DMS114 treated with DMSO at 0.1 percent for 48 hours (cell line): ENCODE results near the gene ASIC2.

Experiments
- DNase-seq: peaks from one replicate; lab custom pipeline; 2025; ENCODE audit not compliant: unreplicated experiment; lab: John Stamatoyannopoulos, UW

The ASIC2 gene

DNA sequence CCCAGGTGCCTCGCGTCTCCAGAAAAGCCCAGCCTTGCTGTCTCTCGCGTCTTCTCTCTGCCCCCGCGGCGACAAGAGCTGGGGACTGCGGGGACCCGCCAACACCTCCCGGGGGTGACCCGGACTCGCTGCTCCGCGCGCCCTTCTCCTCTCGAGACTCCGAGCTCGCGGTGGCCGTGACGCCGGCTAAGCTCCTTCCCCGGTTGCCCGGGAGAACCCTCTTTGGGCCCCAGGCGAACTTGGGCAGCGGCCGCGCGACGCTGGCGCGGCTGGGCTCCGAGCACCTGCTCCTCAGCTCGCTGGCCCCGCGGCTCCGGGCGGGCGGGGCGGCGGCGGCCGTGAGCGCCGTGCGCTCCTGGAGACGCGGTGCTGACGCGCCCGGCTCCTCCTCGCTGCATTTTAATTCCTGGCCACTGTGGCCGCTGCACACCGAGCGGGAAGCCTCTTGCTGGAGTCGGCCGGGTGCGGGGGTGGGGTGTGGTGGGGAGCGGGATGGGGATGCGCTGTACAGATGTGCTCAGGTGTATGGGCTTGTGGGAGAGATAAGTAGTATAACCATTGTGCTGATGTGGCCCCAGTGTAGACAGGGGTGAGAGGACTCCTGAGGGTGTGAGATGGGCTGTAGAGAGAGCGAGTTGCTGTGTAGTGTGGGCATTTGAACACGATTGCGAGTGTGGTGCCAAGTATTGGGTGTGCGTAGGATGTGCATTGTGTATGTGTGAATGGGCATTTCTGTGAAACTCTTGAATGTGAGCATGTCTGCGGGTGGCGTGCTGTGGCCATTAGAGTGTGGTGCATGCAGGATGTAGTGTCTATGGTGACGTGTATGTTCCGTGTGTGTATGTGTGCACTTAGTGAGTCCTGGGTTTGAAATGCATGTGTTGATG is at the start of gene ASIC2:
Gene ASIC2 (minus strand): TSS at position 315 of the 887 bp plus-strand sequence.
- DNase-seq: peak; percentile 44

DNA sequence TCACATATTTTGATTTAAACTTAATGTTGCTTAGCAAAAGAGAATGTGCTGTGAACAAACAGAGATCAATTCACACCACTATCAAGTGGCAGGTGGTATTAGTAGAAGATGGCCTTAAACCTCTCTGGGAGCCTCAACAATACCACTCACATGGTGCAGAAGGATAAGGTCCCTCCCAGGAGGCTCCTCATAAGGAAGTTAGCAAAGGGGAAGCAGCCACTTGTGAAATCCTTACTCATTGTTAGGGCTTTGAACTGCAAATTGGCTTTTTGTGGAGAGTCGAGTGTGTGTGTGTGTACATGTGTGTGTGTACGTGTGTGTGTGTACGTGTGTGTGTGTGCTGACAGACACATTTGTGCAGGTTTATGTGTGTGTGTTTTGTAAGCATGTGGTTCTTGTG is 48.9 kb upstream of the ASIC2 start:
- no peak for DNase-seq

GRCh38 chr17:33338242-33338641 is 45.1 kb upstream of the ASIC2 start:
- DNase-seq: no peak

GRCh38 chr17:33335491-33336173 is 42.5 kb upstream of the ASIC2 start:
- no peak for DNase-seq

DNA sequence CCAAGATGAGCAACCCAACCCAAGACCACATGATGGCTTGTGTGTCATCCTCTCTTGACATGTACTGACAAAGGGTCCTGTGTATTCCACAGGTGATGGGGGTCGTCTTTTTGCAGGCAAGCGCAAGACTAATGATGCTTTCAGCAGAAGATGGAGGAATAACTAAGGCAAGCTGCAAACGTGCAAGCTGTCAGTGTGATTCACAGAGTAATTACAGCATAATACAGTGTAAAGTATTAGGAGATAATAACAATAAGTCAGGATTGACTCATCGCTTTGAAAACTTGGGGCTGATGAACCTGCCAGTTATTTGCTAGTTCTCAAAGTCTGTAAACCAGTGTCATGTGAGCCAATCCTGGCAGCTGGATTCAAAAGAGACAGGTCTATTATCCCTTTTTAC is 41.6 kb upstream of the ASIC2 start:
- DNase-seq: no peak

DNA sequence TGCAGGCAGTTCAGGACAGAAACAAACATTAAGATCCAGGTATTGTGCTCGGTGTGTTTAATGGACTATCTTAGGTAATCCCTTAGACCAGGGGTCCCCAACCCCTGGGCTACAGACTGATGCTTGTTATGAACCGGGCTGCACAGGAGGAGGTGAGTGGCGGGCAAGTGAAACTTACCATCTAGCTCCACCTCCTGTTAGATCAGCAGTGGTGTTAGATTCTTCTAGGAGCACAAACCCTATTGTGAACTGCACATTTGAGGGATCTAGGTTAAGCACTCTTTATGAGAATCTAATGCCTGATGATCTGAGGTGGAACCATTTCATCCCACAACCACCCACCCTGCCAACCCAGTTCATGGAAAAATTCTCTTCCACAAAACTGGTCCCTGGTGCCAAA is 37.8 kb upstream of the ASIC2 start:
- DNase-seq: no peak

DNA sequence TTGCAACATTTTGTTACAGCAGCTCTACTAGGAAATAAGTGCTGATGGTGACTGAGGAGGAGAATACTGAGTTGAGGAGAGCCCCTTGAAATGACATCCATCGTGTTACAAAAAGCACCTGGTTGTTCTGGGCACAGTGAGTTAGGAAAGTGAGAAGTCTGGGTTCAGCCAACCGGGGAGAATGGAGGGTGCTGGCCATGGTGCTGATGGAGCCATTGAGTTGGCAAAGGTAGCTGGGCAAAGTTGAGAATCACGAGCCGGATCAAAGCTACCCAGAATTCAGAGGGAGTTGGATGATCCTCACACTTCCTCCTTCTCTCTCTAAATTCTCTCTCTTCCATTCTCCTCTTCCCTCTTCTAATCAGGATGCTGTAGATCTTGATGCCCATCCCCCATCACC is 35.0 kb upstream of the ASIC2 start:
- no peak for DNase-seq

DNA sequence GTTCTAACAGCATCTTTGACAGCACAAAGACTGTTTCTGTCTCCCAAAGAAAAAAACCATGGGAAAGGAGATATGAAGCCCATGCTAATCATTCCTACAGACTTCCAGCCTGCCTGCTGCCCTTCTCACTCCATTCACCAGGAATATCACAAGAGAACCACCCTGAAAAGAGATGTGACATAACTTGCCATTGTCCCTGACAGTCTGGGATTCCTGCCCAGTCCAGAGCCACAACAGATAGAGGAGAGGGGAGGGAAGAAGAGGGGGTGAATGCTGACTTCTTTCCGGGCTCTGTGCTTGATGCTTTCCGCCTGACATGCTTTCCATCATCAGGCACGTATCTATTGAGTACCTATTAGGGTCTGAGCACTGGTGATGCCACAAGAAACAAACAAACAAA is 31.6 kb upstream of the ASIC2 start:
- no peak for DNase-seq

GRCh38 chr17:33322063-33322462 is 29.0 kb upstream of the ASIC2 start:
- DNase-seq: no peak

GRCh38 chr17:33318241-33318640 is 25.1 kb upstream of the ASIC2 start:
- no peak for DNase-seq

GRCh38 chr17:33316746-33317145 is 23.7 kb upstream of the ASIC2 start:
- no peak for DNase-seq

GRCh38 chr17:33310296-33310695 is 17.2 kb upstream of the ASIC2 start:
- DNase-seq: no peak

DNA sequence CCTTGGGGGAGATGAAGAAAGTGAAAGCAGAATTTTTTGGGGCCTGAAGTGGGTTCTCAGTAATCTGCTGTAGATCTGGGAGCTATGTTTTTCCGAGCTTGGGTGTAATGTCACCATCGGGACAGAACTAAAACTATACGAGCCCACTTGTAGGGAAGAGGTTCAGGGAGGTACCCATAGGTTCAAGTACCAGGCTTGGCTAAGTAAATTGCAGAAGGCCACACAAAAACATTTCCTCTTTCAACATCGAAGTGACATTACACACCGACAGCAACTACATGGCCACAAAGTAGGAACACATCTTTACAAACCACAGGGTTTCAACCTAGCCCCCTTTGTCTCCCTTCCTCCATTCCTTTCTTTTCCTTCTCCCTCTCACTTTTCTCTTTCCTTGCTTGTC is 10.2 kb upstream of the ASIC2 start:
- DNase-seq: no peak

- DNase-seq: no peak
Measured at GRCh38 chr17:33302394-33302793, 9.3 kb upstream of the ASIC2 start.

- DNase-seq: no peak
Measured at GRCh38 chr17:33300241-33300640, 7.1 kb upstream of the ASIC2 start.

GRCh38 chr17:33299115-33299514 is 6.0 kb upstream of the ASIC2 start:
- no peak for DNase-seq

- no peak for DNase-seq
Measured at GRCh38 chr17:33297643-33298042, 4.5 kb upstream of the ASIC2 start.

GRCh38 chr17:33294994-33295393 is 1.9 kb upstream of the ASIC2 start:
- DNase-seq: no peak

DNA sequence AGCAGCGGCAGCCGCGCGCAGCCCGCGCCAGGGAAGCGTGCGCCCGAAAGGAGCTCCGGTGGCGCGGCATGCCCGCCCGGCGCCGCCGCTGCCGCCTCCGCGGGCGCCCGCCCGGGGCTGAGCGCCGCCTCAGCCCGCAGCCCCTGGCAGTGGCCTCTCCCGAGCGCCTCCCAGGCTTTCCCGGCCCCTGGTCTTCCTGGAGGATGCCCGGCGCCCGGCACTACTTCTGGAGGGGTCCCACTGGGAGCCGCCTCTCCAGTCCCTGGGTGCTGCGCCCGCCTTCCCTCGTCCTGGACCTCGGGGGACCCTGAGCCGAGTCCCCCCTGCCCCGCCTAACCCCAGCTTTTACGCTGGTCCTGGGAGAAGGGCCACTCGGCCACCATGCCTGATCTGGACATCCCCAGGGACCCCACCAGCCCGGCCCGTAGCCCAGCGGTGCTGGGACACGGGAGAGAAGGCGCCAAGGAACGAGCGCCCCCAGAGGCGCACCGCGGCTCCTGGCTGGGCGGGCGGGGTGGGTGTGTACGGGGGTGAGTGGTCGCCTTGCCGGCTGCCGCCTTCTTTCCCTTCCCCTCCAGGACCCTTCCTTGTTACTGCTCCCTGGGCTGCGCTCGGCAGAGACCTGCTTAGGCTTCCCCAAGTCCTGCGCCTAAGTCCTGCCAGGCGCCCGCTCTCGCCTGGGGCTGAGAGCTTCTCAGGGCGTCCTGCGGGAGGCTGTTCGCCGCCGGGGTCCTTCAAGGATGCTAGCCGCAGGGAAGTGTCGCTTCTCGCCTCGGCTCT is 704 bp downstream of the ASIC2 start:
- DNase-seq: no peak

- DNase-seq: peak; percentile 13
Measured at GRCh38 chr17:33291248-33292200, 1.6 kb downstream of the ASIC2 start.

DNA sequence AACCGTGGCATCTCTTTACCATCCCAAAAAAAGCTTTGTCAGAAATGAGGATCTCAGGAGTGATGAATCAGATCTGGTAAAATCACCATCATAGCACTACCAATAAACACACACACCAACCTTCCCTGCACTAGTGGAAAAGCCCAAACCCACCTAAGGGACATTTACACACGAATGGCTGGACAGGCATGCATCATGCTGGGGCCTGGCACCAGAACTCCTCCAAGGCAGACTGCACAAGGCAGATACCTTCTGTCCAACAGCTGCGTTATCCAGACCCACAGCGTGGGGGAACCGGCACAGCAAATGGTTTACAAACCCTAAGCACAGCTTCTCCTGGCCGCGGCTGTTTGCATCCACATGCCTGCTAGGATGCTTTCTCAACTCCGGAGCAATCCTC is 2.8 kb downstream of the ASIC2 start:
- DNase-seq: no peak
